Upper lobe of right lung (tissue), 1 donor: ENCODE data around the gene GNAQ. TPM values are rescaled to one million over a fixed set of nuclear protein-coding genes. Genes with fewer than 3 reads are reported as not detected.
"Not testable (repeated sequence)": the region's sequence is repeated elsewhere in the genome, so short reads cannot be mapped to it uniquely, and the experiment has no call there.

Source experiments
- ATAC-seq: fragments of 200-7000 bp; cut with Tn5 transposase; one replicate; pipeline ENCODE4 v1.9.1; 2020; ENCODE audit warnings: mild to moderate bottlenecking, moderate library complexity
- DNase-seq: peaks from one replicate; pipeline ENCODE4 v3.0.0-alpha.2; 2020
- H3K27ac ChIP-seq: fragments of 200-600 bp; one replicate; pipeline ENCODE4 v1.8.0; 2022
- H3K27me3 ChIP-seq: fragments of 200-600 bp; one replicate; pipeline ENCODE4 v1.8.0; 2022; ENCODE audit warnings: mild to moderate bottlenecking
- H3K36me3 ChIP-seq: fragments of 200-600 bp; one replicate; pipeline ENCODE4 v1.8.0; 2022
- H3K4me1 ChIP-seq: fragments of 200-600 bp; one replicate; pipeline ENCODE4 v1.8.0; 2022
- H3K4me3 ChIP-seq: fragments of 200-600 bp; one replicate; pipeline ENCODE4 v1.8.0; 2022; ENCODE audit warnings: mild to moderate bottlenecking
- H3K9me3 ChIP-seq: fragments of 200-600 bp; one replicate; pipeline ENCODE4 v1.8.0; 2022
- intact Hi-C: fragments of 100-400 bp; cut with DNase I; formaldehyde crosslinking; loops from one replicate; pipeline ENCODE4 v1.11.0; 2022
- total RNA-seq: library from RNA; stranded (reverse); fragmentation: NEBNext Ultra II Directional; extraction: Animal tissue kit (Norgen Biotek cat#: 25700); gene quantifications from one replicate; pipeline ENCODE4 v1.2.1, GENCODE V29; 2021
- TF ChIP-seq, protein P1 (sequence below): fragments of 200-600 bp; IDR thresholded peaks from one replicate; pipeline ENCODE4 v1.8.0; 2022; ENCODE audit warnings: antibody characterized with exemption
- donor health status: DM: no; HTN: yes; CAD: no; lungs with severe emphysema.

GNAQ gene
- total RNA-seq, 1 donor from 2014 or later: 132 TPM

DNA sequence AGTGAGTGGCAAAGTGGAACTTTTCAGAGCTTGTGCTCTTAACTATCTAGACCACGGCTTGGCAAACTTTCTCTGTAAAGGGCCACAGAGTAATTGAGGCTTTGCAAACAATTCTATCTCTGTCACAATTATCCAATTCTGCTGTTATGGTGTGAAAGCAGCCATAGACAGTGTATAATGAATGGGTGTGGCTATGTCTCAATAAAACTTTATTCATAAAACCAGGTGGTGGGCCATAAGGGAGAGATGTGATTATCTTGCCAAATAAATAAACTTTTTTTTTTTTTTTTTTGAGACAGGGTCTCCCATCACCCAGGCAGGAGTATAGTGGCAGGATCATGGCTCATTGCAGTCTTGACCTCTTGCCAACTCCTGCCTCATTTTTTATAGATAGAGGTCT lies 304.8 kb downstream of the GNAQ start:
- no peak overlapping the region for H3K4me3 ChIP-seq
- no peaks in the 10 kb centered on the region for H3K4me1 ChIP-seq
- intact Hi-C loops: no loop called here
- TF ChIP-seq, protein P1, sequence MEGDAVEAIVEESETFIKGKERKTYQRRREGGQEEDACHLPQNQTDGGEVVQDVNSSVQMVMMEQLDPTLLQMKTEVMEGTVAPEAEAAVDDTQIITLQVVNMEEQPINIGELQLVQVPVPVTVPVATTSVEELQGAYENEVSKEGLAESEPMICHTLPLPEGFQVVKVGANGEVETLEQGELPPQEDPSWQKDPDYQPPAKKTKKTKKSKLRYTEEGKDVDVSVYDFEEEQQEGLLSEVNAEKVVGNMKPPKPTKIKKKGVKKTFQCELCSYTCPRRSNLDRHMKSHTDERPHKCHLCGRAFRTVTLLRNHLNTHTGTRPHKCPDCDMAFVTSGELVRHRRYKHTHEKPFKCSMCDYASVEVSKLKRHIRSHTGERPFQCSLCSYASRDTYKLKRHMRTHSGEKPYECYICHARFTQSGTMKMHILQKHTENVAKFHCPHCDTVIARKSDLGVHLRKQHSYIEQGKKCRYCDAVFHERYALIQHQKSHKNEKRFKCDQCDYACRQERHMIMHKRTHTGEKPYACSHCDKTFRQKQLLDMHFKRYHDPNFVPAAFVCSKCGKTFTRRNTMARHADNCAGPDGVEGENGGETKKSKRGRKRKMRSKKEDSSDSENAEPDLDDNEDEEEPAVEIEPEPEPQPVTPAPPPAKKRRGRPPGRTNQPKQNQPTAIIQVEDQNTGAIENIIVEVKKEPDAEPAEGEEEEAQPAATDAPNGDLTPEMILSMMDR: no peak
- no peak overlapping the region for H3K27ac ChIP-seq
- DNase-seq: no peak
- H3K27me3 ChIP-seq: no peaks in the 10 kb centered on the region
- ATAC-seq: no peak
- H3K36me3 ChIP-seq: peaks cover 33% of the 10 kb centered on the region
- H3K9me3 ChIP-seq: no peaks in the 10 kb centered on the region

DNA sequence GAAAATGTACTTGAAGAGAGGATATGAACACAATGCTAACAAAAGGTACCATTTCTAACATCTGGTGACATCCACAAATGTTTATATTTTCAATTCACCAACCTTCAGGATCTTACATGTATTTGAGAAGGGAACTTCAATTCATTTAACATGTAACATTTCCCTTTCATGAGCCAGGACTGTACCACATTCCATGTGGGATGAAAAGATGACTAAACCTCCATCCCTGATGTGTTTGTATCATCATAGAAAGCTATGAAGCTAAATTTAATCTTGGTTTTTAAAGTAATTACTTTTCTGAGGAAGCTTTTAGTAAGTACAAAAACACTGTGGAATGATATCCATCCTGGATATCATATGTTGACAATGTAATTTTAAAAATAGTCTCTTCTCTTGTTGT lies 305.3 kb downstream of the GNAQ start:
- Histone ChIP-seq H3K4me3 (no peak overlapping the region), H3K27ac (no peak overlapping the region), H3K4me1 (no peaks in the 10 kb centered on the region), H3K27me3 (no peaks in the 10 kb centered on the region), H3K9me3 (no peaks in the 10 kb centered on the region), H3K36me3 (peaks cover 35% of the 10 kb centered on the region)
- intact Hi-C loops: no loop called here
- ATAC-seq: no peak
- no peak for DNase-seq
- TF ChIP-seq, protein P1: no peak

- peaks cover 40% of the 10 kb centered on the region for H3K36me3 ChIP-seq
- no peak overlapping the region for H3K4me3 ChIP-seq
- TF ChIP-seq, protein P1: no peak
- ATAC-seq (no peak), DNase-seq (no peak)
- no peaks in the 10 kb centered on the region for H3K27me3 ChIP-seq
- intact Hi-C loops: no loop called here
- H3K27ac ChIP-seq: no peak overlapping the region
- H3K9me3 ChIP-seq: no peaks in the 10 kb centered on the region
- no peaks in the 10 kb centered on the region for H3K4me1 ChIP-seq
Observed at GRCh38 chr9:77725820-77726219, 305.8 kb downstream of the GNAQ start.

GRCh38 chr9:77725046-77725694 lies 306.4 kb downstream of the GNAQ start:
- DNase-seq (no peak), ATAC-seq (no peak)
- H3K4me1 ChIP-seq: no peaks in the 10 kb centered on the region

DNA sequence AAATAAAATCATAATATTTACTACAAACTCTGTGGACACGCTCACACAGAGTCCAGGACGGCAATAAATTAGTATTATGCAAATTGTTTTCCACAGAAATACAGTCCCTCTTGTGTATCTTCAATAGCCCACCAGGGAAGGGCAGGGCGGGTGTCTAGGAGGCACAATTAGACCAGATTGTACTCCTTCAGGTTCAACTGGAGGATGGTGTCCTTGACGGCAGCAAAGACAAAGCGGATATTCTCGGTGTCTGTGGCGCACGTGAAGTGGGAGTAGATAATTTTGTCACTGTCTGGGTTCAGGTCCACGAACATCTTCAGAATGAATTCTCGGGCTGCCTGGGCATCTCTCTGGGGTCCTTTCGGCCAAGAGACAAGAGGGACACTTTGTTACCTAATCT lies 310.5 kb downstream of the GNAQ start:
- intact Hi-C loops, H3K9me3 ChIP-seq, H3K4me3 ChIP-seq, H3K4me1 ChIP-seq, DNase-seq, ATAC-seq, H3K27me3 ChIP-seq, H3K27ac ChIP-seq: not testable (repeated sequence)
- H3K36me3 ChIP-seq: peaks cover 20% of the 10 kb centered on the region

More at GRCh38 chr9:77725046-77725694, 306.4 kb downstream of the GNAQ start:
- H3K27ac ChIP-seq: no peak overlapping the region
- H3K27me3 ChIP-seq: no peaks in the 10 kb centered on the region
- H3K4me3 ChIP-seq: no peak overlapping the region
- peaks cover 42% of the 10 kb centered on the region for H3K36me3 ChIP-seq
- intact Hi-C loops: no loop called here
- TF ChIP-seq, protein P1: no peak
- H3K9me3 ChIP-seq: no peaks in the 10 kb centered on the region

DNA sequence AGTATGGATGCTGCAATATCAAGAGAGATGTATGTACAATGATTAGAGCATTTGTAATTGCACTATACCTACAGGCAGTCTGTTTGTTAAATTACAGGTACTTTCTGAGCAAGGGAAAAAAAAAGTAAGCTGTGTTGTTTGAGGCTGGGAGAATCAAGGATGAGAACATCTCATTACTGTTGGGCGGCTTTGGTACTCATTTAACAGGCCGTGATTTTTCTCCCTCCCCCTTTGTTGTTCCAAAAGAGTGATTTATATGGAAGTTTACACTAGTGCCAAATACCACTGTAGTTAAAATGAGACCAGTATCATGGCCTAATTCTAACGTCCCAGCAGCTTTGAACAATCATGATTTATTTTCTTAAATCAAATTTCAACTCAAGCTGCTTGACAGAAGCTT lies 312.3 kb downstream of the GNAQ start:
- no peak for ATAC-seq
- TF ChIP-seq, protein P1: no peak
- H3K27ac ChIP-seq: no peak overlapping the region
- no peaks in the 10 kb centered on the region for H3K4me1 ChIP-seq
- H3K4me3 ChIP-seq: no peak overlapping the region
- no peaks in the 10 kb centered on the region for H3K9me3 ChIP-seq
- H3K36me3 ChIP-seq: peaks cover 13% of the 10 kb centered on the region
- no peaks in the 10 kb centered on the region for H3K27me3 ChIP-seq
- no peak for DNase-seq
- intact Hi-C loops: no loop called here

GRCh38 chr9:77718298-77718640 lies 313.3 kb downstream of the GNAQ start:
- H3K36me3 ChIP-seq: peaks cover 13% of the 10 kb centered on the region
- intact Hi-C loops, H3K4me1 ChIP-seq, H3K4me3 ChIP-seq, H3K27ac ChIP-seq, DNase-seq, ATAC-seq, H3K9me3 ChIP-seq, H3K27me3 ChIP-seq: not testable (repeated sequence)

GRCh38 chr9:77717608-77718297 lies 313.9 kb downstream of the GNAQ start:
- H3K4me1 ChIP-seq, H3K27ac ChIP-seq, intact Hi-C loops, DNase-seq, H3K4me3 ChIP-seq, H3K9me3 ChIP-seq, ATAC-seq, H3K27me3 ChIP-seq: not testable (repeated sequence)
- peaks cover 13% of the 10 kb centered on the region for H3K36me3 ChIP-seq
